ENCODE results near the gene BST2. TPM values are rescaled to one million over a fixed set of nuclear protein-coding genes. Genes with fewer than 3 reads are reported as not detected.

The BST2 gene
- total RNA-seq, 2 donors from 2014 or later = 34.3 to 43.6 TPM

GRCh38 chr19:17448131-17448967, 42.9 kb upstream of the BST2 start, which contains the start of gene TMEM221:
Gene TMEM221 (minus strand): TSS chr19:17448668. CDS start chr19:17448462, 206 bp downstream.
- peak in 1 of 3 donors; percentile 18 for TF ChIP-seq POLR2A (IDR thresholded peaks at IDR 0.05)
- TF ChIP-seq CTCF (IDR thresholded peaks at IDR 0.05) = peak; percentile 39 to 69 (median 47)
- intact Hi-C loops (cut with DNase I) = no loop called here
- ATAC-seq (peak; percentile 70), DNase-seq (peak; percentile 42 to 65 (median 51))
- Histone ChIP-seq H3K4me3 (peak within 1 kb of the TSS in 1 of 2 donors; percentile 24), H3K27ac (peak within 1 kb of the TSS in 1 of 4 donors; percentile 43), H3K9me3 (no peaks in the 10 kb centered on the region), H3K36me3 (replicated peaks in 1 of 2; ENCODE audit: insufficient read depth in 1 of 2, low read depth in 2 of 2) (no peaks in the 10 kb centered on the region), H3K27me3 (no peaks in the 10 kb centered on the region), H3K4me1 (peaks cover 2% of the 10 kb centered on the region)
- 2 to 4% methylated on average over 19 to 53 of the region's 81 CpGs for WGBS, 2 donors

- Histone ChIP-seq H3K4me3 (no peak overlapping the region), H3K4me1 (no peaks in the 10 kb centered on the region), H3K27ac (peak overlapping the region in 1 of 4 donors; percentile 28), H3K9me3 (no peaks in the 10 kb centered on the region), H3K27me3 (no peaks in the 10 kb centered on the region), H3K36me3 (replicated peaks in 1 of 2; ENCODE audit: insufficient read depth in 1 of 2, low read depth in 2 of 2) (no peaks in the 10 kb centered on the region)
- DNase-seq = no peak
- 13 to 25% methylated on average over 4 to 5 of the region's 5 CpGs for WGBS, 2 donors
- intact Hi-C loops (cut with DNase I) = no loop called here
- peak; percentile 12 for ATAC-seq
- no peak for TF ChIP-seq CTCF (IDR thresholded peaks at IDR 0.05)
- no peak for TF ChIP-seq POLR2A (IDR thresholded peaks at IDR 0.05)
Observed at GRCh38 chr19:17447704-17448130, 42.3 kb upstream of the BST2 start.

GRCh38 chr19:17445526-17446165, 40.2 kb upstream of the BST2 start:
- Histone ChIP-seq H3K36me3 (replicated peaks in 1 of 2; ENCODE audit: insufficient read depth in 1 of 2, low read depth in 2 of 2) (no peaks in the 10 kb centered on the region), H3K27me3 (no peaks in the 10 kb centered on the region), H3K4me3 (no peak overlapping the region), H3K9me3 (no peaks in the 10 kb centered on the region), H3K4me1 (no peaks in the 10 kb centered on the region), H3K27ac (no peak overlapping the region)
- WGBS, 2 donors = 92% methylated on average over 1 of the region's 1 CpG
- DNase-seq (no peak), ATAC-seq (no peak)
- intact Hi-C loops (cut with DNase I) = no loop called here
- TF ChIP-seq POLR2A (IDR thresholded peaks at IDR 0.05) = no peak

GRCh38 chr19:17441241-17442021, 36.0 kb upstream of the BST2 start:
- DNase-seq = peak in 2 of 4 donors; percentile 14 to 23
- WGBS, 2 donors = 53 to 68% methylated on average over 8 of the region's 8 CpGs
- H3K4me1 ChIP-seq = no peaks in the 10 kb centered on the region
- no peaks in the 10 kb centered on the region for H3K27me3 ChIP-seq
- ATAC-seq = peak; percentile 58
- H3K27ac ChIP-seq = no peak overlapping the region
- H3K9me3 ChIP-seq = no peaks in the 10 kb centered on the region
- H3K36me3 ChIP-seq (replicated peaks in 1 of 2; ENCODE audit: insufficient read depth in 1 of 2, low read depth in 2 of 2) = no peaks in the 10 kb centered on the region
- TF ChIP-seq POLR2A (IDR thresholded peaks at IDR 0.05) (no peak), CTCF (IDR thresholded peaks at IDR 0.05) (peak in 6 of 7 experiments; percentile 8 to 51 (median 43))
- no peak overlapping the region for H3K4me3 ChIP-seq
- intact Hi-C loops (cut with DNase I) = no loop called here

- no peak overlapping the region for H3K27ac ChIP-seq
- H3K36me3 ChIP-seq (replicated peaks in 1 of 2; ENCODE audit: insufficient read depth in 1 of 2, low read depth in 2 of 2) = no peaks in the 10 kb centered on the region
- WGBS, 2 donors = 81 to 82% methylated on average over 6 to 7 of the region's 7 CpGs
- TF ChIP-seq POLR2A (IDR thresholded peaks at IDR 0.05) (no peak), CTCF (IDR thresholded peaks at IDR 0.05) (no peak)
- intact Hi-C loops (cut with DNase I) = no loop called here
- DNase-seq (no peak), ATAC-seq (no peak)
- H3K9me3 ChIP-seq = no peaks in the 10 kb centered on the region
- H3K27me3 ChIP-seq = no peaks in the 10 kb centered on the region
- H3K4me1 ChIP-seq = no peaks in the 10 kb centered on the region
- H3K4me3 ChIP-seq = no peak overlapping the region
Observed at GRCh38 chr19:17436874-17437267, 31.4 kb upstream of the BST2 start.

All from body of pancreas (tissue), 4 donors.